Stimulated activated CD8-positive, alpha-beta memory T cell treated with anti-CD3 and anti-CD28 coated beads, Interleukin-7, amount 100 ng/mL, for 24 hours (primary cell): ENCODE measurements around the gene FBXO9.

Experiments
- DNase-seq: peaks from one replicate; pipeline ENCODE4 v3.0.0-alpha.2; 2020; ENCODE audit warnings: low read depth

FBXO9 gene

GRCh38 chr6:53065266-53066076 is at the start of gene FBXO9:
FBXO9 (plus strand) TSS chr6:53065404; CDS start chr6:53065790, 386 bp downstream.
- peak; percentile 57 for DNase-seq

- DNase-seq, result no peak
Measured at GRCh38 chr6:53015486-53015885, 49.7 kb upstream of the FBXO9 start.

- DNase-seq, result no peak
Measured at GRCh38 chr6:53018446-53018845, 46.8 kb upstream of the FBXO9 start.

DNA sequence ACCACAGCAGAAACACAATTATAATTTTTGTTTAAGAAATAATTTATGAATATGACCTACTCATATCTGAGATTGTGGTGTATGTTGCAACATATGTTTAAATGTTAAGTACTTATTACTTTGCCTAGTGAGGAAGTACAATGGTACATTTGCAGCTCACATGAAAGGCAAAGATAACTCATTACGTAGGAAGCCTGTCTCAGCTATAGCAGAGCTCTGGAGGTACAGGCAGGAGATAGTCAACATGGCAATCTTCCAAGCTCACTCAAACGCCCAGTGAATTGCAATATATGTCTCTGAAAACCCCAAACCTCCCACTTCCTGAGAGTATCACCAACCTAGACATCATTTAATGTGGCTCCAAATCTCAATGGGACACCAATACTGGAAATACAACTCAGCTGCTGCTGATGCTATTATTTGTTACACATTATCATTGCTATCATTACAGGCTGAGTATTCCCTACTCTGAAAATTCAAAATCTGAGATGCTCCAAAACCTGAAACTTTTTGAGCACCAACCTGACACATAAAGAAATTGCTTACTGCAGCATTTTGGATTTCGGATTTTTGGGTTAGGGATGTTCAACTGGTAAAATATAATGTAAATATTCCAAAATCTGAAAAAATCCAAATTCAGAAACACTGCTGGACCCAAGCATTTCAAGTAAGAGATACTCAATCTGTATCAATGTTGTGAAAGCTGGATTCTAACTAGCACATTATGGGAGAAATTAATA is 45.0 kb upstream of the FBXO9 start:
- DNase-seq, result no peak

DNA sequence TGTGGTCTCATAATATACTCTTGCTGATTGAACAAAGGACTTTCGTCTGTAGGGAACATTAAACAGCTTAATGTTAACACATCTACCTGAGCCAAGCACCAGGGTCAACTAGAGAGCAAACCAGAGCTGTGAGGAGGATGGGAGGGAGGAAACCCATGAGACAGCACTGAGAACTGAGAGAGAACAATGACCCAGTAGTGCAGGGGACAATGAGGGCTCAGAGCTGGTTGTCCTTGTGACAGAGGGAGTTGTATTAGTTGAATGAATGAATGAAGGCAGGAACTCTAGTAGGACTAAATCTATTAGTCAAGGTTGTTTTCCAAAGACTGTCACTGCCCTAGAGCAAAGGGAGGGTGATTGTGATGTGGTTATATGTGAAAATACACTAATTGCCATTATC is 41.9 kb upstream of the FBXO9 start:
- DNase-seq, result no peak

- DNase-seq, result no peak
Measured at GRCh38 chr6:53026526-53026925, 38.7 kb upstream of the FBXO9 start.

GRCh38 chr6:53027131-53027718 is 38.0 kb upstream of the FBXO9 start:
- DNase-seq, result no peak

DNA sequence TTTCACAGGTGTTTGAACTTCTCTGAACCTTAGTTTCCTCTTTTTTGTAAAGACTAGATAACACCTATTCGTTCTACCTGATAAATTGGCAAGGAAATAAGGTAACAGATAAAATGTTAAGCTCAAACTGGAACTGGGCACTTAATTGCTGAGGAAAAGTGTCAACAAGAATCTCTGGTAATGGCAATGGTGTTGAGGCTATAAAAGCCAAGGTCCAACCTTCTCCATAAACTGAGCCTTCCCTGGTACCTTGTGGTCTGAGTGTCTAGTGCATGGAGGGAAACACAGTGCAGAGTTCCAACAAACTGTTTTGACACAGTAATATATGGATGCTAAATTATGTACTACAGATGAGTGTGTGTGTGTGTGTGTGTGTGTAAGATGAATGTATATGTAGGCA is 36.7 kb upstream of the FBXO9 start:
- no peak for DNase-seq

DNA sequence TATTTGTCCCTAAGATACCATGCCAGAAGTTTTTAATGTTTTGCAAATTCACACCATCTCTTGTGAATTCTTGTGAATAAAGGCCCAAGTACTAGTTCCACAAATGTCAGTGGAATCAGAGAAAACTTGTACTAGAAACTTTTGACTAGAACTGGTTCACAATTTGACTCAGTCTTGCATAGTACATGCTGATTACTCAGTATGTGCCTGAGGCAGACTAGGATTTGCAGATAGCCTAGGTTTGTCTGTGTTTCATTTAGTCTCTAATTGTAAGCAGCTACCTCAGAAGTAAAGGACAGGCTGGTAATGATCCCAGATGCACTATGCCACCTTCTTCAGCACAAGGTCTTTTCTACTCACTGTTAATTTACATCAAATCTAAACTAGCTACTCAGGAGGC is 35.9 kb upstream of the FBXO9 start:
- no peak for DNase-seq

DNA sequence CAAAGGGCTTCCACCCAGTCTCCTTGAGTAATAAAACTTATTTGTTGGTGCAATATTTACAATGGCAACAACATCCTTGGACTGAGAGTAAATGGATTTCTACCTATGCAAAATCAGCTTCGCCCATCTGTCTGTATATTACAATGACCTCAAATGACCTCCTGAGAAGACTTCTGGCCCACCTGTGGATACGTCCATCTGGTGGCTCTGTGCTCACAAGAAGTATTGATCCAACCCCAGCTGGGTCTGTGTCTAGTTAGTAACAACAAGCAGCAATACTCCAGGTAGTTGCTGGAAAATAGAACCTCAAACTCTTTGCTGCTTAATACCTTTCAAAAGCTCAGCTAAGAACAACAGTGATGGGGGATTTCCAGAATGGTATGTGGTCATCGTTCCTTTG is 35.4 kb upstream of the FBXO9 start:
- DNase-seq, result no peak

- DNase-seq, result no peak
Measured at GRCh38 chr6:53031281-53031680, 33.9 kb upstream of the FBXO9 start.

GRCh38 chr6:53032849-53033248 is 32.4 kb upstream of the FBXO9 start:
- no peak for DNase-seq

DNA sequence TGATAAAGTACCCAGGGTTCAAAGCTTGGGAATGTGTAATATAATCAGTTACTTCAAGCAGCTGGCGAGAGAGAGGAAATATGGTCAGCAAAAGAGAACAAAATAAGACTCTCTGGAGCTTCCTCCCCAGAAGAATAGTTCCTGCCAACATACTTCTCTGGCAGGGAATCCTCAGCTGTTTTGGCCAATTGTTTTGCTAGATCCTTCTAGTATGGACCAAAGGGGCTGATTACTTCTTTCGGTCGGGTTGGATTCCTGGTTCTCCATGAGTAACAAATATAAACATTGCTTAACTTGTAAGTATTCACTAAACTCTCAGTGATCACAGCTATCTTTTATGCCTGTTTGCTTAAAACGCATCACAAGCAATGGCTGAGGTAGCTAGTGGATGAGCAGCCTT is 31.4 kb upstream of the FBXO9 start:
- DNase-seq, result no peak

DNA sequence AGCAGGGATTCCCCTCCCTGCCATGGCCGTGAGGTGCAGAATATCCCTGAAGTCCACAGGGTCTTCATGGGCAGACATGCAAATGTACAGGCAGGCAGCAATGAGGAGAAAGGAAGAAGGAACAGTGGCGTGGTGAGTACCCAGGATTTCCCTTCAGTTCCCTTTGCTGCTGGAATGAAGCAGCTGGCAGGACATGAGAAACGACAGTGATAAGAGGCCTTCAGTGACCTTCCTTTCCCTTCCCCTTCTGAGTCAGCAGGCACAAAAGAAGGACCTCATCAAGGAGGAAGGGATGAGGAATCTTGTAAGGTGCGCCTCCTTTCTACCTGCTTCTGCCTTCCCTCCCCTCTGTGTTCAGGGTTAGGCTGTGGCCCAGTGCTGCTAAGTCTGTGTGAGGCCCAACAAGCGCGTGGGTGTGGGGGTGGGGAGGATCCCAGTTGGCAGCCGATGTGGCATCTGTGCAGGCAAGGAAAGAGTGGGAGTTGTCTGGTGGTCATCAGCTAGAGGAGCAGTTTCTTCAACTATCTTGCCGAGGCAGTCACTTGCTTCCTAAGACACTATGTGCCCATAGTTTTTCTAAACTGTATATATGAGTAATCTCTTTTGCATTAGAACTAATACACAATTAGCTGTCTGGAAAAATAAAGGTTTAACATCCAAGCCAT is 29.5 kb upstream of the FBXO9 start:
- DNase-seq, result no peak

- no peak for DNase-seq
Measured at GRCh38 chr6:53038141-53038540, 27.1 kb upstream of the FBXO9 start.

- no peak for DNase-seq
Measured at GRCh38 chr6:53038596-53038995, 26.6 kb upstream of the FBXO9 start.

DNA sequence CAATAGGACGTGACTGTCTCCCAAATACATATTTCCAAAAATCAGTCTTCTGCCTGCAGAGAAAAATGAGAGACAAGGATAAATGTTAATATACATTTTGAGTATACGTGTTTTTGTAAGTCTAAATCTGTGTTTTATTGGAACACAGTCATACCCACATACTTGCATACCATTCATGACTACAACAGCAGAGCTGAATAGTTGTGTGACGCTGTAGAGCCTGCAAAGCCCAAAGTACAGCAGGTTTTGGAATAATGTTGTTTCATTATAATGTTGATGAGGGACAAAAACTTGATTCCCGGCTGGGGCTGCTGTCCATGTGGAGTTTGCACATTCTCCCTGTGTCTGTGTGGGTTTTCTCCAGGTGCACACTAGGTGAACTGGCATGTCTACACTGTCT is 23.8 kb upstream of the FBXO9 start:
- no peak for DNase-seq

DNA sequence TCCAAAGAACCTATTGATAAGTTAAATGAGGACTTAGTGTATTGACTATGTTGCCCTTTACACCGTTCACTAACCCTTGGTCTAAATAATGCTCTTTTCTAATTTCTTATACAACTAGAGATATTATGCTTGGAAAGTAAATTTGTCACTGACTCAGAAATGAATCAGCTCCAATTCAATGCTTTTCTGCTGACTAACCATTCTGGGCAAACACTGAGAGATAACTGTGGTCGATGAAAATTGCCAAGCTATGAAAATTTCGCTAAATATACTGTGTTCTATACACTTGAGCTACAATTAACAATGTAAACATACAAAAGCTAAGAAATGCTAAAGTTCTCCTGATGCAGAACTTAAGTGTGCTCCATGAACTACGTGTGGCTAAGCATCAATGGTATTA is 23.1 kb upstream of the FBXO9 start:
- DNase-seq, result no peak

DNA sequence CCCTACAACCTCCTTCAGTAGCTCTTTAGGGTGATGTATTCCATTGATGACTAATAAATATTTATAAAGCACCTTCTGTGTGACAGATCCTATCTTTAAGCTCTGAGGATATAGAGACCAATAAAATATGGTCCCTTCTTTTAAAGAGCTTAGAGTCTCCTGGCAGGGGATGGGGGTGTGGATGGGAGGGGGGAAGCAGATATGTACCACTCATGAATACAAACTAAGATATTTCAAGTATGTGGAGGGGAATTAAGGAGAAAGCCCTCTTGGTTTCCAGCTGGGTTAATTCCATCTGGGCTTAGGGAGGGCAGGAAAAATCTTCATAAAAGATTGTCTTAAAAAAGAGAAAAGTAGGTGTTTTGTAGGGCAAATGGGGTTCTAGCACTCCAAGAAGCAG is 21.6 kb upstream of the FBXO9 start:
- no peak for DNase-seq

DNA sequence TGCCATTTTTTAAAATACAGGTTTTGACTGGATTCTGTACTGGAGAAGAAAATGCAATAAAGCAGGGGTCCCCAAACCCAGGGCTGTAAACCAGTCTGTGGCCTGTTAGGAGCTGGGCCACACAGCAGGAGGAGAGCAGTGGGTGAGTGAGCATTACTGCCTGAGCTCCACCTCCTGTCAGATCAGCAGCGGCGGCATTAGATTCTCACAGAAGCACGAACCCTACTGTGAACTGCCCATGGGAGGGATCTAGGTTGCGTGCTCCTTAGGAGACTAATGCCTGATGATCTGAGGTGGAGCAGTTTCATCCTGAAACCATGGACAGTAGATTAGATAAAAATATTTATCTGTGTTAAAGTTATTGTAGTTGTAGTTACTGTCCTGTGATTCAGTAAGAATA is 21.1 kb upstream of the FBXO9 start:
- no peak for DNase-seq

- DNase-seq, result no peak
Measured at GRCh38 chr6:53044572-53044971, 20.6 kb upstream of the FBXO9 start.

DNA sequence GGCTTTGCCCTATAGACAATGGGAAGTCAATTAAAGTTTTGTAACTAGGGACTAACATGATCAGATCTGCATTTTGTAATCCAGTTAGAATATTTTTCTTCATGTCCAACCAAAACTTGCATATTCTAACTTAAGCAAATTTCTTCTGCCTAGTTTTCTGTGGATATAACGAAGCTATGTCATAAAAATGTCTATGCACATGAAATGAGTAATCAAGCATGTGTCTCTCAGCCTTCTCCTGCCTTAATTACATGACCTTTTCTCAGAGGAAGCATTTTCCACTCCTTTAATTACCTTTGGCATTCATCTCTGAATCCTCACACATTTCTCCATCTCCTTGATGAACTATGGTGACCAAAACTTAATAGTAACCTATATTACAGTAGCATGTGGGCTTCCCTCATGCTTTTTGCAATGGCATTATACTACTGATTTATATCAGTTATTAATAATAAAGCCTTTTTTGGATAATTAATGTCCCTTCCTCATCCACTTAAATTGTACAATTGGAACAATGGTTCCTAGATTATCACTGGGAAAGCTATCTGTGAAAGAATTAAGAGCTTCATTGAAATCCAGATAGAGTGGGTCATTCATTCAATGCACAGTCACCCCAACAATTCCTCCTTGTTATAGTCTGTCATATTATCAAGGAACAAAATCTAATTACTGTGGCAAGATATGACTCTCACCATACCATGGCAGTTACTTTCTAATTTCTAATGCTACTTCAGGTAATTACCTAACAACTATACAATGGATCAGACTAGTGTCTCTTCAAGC is 19.1 kb upstream of the FBXO9 start:
- no peak for DNase-seq
